ENCODE results near the gene P2RY8.
"Not testable (repeated sequence)": the region's sequence is repeated elsewhere in the genome, so short reads cannot be mapped to it uniquely, and the experiment has no call there.

P2RY8 gene

GRCh38 chrX:1537031-1537715, at the start of gene P2RY8:
P2RY8 (minus strand) TSS chrX:1537185; CDS start chrX:1466558, 70,627 bp downstream.
- DNase-seq (ENCODE audit: low spot score): no peak

- DNase-seq (ENCODE audit: low spot score): no peak
Observed at GRCh38 chrX:1584237-1585011, 47.4 kb upstream of the P2RY8 start.

GRCh38 chrX:1582686-1583437, 45.9 kb upstream of the P2RY8 start:
- DNase-seq (ENCODE audit: low spot score): peak; percentile 38

GRCh38 chrX:1581132-1581531, 44.1 kb upstream of the P2RY8 start:
- DNase-seq (ENCODE audit: low spot score): peak; percentile 58

GRCh38 chrX:1578511-1579173, 41.7 kb upstream of the P2RY8 start:
- DNase-seq (ENCODE audit: low spot score): no peak

- no peak for DNase-seq (ENCODE audit: low spot score)
Observed at GRCh38 chrX:1577845-1578244, 40.9 kb upstream of the P2RY8 start.

- DNase-seq (ENCODE audit: low spot score): no peak
Observed at GRCh38 chrX:1576201-1576992, 39.4 kb upstream of the P2RY8 start.

- not testable (repeated sequence) for DNase-seq (ENCODE audit: low spot score)
Observed at GRCh38 chrX:1574181-1574580, 37.2 kb upstream of the P2RY8 start.

- DNase-seq (ENCODE audit: low spot score): no peak
Observed at GRCh38 chrX:1564750-1565683, 28.0 kb upstream of the P2RY8 start.

- not testable (repeated sequence) for DNase-seq (ENCODE audit: low spot score)
Observed at GRCh38 chrX:1564077-1564476, 27.1 kb upstream of the P2RY8 start.

- no peak for DNase-seq (ENCODE audit: low spot score)
Observed at GRCh38 chrX:1561164-1561563, 24.2 kb upstream of the P2RY8 start.

- DNase-seq (ENCODE audit: low spot score): no peak
Observed at GRCh38 chrX:1558761-1559468, 21.9 kb upstream of the P2RY8 start.

GRCh38 chrX:1557442-1557841, 20.5 kb upstream of the P2RY8 start:
- not testable (repeated sequence) for DNase-seq (ENCODE audit: low spot score)

GRCh38 chrX:1555370-1555769, 18.4 kb upstream of the P2RY8 start:
- no peak for DNase-seq (ENCODE audit: low spot score)

GRCh38 chrX:1554469-1555210, 17.7 kb upstream of the P2RY8 start:
- no peak for DNase-seq (ENCODE audit: low spot score)

GRCh38 chrX:1551959-1552546, 15.1 kb upstream of the P2RY8 start:
- no peak for DNase-seq (ENCODE audit: low spot score)

- DNase-seq (ENCODE audit: low spot score): no peak
Observed at GRCh38 chrX:1546691-1547251, 9.8 kb upstream of the P2RY8 start.

- DNase-seq (ENCODE audit: low spot score): no peak
Observed at GRCh38 chrX:1545776-1546408, 8.9 kb upstream of the P2RY8 start.

Data from kidney tubule cell (primary cell).